HG02642 (cell line): ENCODE data around the gene R3HDM2.

Experiments
- ATAC-seq: cut with Tn5 transposase; IDR thresholded peaks from one replicate; pipeline ENCODE4 v1.9.1; 2021; ENCODE audit warnings: mild to moderate bottlenecking; ENCODE audit not compliant: unreplicated experiment, poor library complexity

R3HDM2 gene

DNA sequence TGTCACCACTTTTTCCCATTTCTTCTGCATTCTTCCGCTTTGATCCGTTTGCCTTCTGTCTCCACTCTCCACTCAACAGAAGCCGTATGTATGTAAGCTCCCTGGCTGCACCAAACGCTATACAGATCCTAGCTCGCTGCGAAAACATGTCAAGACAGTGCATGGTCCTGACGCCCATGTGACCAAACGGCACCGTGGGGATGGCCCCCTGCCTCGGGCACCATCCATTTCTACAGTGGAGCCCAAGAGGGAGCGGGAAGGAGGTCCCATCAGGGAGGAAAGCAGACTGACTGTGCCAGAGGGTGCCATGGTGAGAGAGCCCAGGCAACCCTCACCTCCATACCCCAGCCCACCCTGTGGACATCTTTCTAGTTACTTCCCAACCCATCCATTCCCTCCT lies 37.1 kb upstream of the R3HDM2 start:
- no peak for ATAC-seq

DNA sequence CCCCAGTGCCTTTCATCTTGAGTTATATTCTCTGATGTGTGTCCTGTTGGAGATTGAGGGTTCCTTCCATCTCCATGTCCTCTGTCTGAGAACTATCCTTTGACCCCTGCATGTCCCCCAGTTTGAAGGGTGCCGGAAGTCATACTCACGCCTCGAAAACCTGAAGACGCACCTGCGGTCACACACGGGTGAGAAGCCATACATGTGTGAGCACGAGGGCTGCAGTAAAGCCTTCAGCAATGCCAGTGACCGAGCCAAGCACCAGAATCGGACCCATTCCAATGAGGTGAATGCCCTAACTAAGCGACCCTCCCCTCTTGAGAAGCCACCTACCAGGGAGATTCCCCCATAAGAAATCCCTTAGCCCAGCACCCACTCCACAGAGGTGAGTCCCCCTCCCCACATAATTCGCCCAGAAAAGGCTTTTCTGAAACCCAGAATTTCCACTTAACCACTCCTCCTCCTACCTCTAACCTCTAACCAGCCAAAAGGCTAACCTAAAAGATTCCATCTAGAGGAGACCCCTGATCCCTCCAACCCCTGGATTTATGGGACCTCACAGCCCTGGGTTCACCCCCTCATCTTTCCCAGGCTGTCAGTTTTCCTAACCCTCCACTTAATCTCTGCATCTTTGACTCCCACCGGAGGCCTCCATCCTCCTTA lies 36.5 kb upstream of the R3HDM2 start:
- no peak for ATAC-seq

DNA sequence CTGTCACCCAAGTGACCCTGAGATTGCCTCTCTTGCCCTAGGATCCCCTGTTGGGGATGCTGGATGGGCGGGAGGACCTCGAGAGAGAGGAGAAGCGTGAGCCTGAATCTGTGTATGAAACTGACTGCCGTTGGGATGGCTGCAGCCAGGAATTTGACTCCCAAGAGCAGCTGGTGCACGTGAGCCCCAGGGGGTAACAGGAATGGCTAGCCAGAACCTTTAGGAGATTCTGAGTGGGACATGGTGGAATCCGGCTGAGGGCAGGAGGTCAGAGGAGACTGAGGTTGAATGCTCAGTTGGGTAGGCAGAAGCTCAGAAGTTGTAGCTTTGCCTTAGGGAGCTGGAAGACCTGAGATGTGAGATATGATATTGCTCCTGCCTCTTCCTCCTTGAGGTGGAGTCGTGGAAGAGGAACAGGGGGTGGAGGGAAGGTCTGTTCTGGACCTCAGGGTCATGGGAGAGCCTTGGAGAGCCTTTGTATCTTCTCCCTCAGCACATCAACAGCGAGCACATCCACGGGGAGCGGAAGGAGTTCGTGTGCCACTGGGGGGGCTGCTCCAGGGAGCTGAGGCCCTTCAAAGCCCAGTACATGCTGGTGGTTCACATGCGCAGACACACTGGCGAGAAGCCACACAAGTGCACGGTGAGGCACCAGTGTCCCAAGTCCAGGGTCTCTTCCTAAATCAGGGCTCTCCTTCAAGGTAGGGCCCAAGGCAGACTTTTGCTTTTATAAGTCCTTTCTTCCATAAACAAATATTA lies 35.1 kb upstream of the R3HDM2 start:
- ATAC-seq, result no peak

DNA sequence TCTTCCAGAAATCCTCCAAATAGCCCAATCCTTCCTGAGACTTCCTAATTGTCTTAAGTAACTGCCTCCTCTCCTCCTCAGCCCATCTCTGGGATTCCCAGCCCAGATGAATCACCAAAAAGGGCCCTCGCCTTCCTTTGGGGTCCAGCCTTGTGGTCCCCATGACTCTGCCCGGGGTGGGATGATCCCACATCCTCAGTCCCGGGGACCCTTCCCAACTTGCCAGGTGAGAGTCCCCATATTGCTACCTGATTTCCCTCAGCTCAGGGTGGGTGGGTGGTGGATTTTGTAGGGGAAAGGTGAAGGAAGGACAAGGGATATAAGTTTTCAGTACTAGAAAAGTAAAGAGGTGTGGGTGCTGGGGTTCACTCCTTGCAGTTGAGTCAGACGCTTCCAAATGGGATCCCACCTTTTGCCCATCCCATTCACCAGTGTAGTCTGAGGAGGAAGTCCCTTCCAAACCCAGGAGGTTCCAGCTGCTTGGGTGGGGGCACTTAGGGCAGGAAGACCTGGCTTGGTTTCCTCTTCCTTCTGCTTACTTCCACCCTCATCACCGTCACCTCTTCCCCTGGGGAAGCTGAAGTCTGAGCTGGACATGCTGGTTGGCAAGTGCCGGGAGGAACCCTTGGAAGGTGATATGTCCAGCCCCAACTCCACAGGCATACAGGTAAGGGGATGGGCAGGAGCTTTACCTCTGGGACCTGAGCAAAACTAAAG lies 34.3 kb upstream of the R3HDM2 start:
- no peak for ATAC-seq

DNA sequence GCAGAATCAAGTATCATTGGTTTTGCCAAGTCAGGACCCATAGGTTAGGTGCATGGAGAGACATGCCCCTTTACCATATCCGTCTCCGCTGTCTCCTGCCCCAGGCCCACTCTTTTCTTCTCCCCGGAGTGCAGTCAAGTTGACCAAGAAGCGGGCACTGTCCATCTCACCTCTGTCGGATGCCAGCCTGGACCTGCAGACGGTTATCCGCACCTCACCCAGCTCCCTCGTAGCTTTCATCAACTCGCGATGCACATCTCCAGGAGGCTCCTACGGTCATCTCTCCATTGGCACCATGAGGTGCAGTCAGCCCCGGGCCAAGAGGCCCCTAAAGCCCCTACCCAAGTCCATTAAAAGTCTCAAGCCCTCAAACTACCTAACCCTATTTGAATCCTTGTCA lies 33.7 kb upstream of the R3HDM2 start:
- ATAC-seq, result no peak

DNA sequence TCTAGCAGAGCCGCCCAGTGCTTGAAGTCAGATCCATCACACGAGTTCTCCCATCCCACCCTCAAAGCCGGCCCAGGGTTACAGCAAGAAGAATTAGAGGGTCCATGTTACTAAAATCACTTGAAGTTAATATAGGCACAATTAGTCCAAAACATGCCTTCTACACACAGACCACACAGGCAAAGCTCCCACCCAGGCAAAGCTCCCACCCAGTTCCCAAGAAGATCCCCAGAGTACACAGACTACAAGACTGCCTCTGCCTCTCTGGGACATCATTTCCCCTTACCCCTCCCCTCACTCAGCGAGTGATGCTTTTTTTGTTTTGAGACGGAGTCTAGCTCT lies 32.0 kb upstream of the R3HDM2 start:
- no peak for ATAC-seq

DNA sequence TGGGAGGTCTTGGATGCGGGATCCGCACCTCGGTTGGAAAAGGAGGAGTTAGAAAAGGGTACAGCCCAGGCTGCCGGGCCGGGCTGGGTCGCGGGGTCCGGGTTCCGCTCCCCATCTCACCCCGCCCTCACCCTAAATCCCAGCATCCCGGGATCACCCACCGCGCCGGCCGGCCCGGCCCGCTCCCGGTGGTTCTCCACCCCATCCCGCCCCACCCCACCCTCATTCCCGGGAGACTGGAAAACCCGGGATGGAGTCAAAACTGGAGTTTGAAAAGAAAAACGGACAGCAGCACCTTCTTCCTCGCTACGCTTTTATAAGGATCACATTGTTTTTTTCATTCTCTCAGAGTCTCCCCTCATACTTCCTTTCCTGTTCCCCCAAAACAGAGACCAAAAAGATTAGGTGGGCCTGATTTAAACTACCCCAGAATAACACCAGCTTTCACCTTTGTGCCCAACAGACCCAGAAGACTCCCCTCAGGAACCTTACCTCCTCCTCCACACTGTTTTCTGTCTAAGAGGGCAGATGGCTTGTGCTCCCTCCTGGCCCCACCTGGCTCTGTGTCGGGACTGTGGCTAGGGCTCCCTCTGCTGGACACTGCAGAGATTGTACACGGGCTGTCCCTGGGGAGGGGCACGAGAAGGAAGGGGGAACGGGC lies 31.5 kb upstream of the R3HDM2 start:
- peak; percentile 65 for ATAC-seq

DNA sequence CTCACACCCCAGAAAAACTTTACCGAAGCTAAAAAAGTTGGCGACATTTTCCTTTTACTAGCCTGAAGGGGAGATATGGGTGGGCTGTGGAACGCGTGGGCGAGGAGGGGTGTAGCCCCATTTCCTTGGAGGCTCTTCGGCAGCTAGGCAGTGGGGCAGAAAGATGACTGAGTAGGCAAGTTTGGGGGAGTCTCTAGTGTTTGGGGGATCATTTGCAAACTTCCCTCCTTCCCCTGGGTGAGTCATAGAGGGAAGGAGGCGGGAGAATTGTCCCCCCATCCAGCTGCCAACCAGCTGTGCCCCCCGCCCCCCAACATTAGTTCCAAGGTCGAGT lies 31.0 kb upstream of the R3HDM2 start:
- no peak for ATAC-seq

DNA sequence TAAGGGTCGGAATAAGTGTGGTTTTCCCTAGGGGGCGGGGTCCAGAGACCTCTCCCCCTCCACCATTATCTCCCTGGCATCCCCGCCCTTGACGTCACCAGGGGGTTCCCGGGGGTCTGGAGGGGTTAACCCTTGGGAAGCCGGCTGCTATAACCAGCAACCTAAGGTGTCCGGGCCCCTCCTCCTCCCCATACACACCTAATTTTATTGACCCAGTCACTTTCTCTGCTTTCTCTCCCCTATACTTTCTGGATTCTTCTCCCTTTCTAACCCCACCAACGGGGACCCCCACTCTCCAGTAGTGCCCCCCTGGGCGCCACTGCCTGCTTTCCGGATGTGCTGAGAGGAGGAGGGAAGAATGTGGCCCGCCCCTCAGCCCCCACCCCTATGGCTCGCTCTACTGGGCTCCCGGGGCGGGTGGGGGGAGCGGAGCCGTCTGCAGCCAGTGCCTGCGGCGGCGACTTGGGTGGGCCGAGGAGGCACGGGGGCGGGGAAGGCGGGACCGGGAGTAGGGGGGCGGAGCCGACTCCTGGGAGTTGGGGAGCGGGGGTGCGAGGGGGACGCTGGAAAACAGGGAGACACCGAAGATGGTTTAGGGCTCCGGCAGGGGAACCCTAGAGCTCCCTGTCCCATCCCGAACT lies 30.6 kb upstream of the R3HDM2 start:
- no peak for ATAC-seq

DNA sequence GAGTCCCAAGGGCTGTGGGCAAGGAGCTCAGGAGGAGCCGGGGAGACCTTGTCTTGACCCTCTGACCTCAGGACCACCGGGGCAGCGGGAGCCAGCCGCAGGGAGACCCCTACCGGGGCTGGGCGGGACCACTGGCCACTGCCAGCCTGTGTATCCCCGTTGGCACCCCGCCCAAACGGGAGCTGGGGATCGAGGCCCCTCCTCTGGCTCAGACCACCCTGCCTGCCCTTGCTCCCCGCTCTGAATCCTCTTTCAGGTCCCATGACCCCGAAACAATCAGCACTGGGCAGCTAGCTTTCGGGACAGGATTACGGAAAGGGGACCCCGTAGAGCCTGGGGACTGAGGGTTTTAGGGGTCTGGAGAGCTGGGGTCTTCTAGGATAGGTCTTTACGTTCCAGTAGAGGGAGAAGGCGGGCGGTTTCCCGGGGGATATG lies 30.0 kb upstream of the R3HDM2 start:
- ATAC-seq, result no peak

DNA sequence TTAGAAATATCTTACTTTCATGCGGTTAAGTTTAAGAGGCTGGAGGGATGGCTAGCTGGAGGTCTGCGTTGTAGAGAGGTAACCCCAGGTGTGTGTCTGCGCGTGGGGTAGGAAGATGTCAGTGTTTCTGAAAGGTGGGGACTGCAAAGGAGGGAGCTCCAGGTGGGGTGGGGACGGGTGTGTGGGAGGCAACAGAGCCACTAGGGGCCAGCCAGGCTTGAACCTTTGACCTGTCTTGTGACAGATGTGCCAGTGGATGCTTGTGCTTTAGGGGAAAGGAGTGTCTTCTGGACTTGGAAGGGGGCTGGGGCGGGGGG lies 29.6 kb upstream of the R3HDM2 start:
- no peak for ATAC-seq

DNA sequence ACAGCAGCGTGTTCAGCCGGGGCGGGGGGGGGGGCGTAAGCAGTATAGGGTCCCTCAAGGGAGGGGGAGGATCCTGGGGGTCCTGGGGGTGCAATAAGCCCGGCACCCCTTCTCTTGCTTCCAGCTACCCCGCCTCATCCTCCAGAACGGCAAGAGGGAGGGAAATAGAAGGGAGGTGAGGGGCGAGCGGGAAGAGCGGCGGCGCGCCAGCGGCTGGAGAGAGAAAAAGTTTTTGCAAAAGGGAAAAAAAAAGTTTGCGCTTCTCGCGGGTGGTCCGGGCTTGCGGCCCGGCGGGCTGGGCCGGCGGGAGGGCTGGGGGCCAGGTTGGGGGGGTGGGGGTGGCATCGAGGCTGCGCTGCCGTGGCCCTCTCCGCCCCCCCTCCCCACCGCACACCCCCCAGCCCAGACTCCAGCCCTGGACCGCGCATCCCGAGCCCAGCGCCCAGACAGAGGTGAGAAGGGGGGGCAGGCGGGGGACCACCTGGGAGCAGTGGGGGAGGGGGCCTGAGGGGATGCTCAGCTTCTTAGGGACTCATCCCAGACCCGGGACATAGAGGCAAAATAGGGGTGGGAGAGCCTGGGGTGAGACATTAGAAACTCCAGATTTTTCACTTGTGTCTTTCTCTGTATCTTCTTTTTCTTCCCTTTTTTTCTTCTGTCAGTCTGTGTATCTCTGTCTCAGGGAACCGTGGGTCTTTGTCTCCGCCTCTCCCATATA lies 29.1 kb upstream of the R3HDM2 start, which contains the start of gene GLI1:
Gene GLI1, plus strand, starts transcription at position 36 of the 718 bp plus-strand sequence. CDS start 3,907 bp downstream, outside the sequence.
- no peak for ATAC-seq

DNA sequence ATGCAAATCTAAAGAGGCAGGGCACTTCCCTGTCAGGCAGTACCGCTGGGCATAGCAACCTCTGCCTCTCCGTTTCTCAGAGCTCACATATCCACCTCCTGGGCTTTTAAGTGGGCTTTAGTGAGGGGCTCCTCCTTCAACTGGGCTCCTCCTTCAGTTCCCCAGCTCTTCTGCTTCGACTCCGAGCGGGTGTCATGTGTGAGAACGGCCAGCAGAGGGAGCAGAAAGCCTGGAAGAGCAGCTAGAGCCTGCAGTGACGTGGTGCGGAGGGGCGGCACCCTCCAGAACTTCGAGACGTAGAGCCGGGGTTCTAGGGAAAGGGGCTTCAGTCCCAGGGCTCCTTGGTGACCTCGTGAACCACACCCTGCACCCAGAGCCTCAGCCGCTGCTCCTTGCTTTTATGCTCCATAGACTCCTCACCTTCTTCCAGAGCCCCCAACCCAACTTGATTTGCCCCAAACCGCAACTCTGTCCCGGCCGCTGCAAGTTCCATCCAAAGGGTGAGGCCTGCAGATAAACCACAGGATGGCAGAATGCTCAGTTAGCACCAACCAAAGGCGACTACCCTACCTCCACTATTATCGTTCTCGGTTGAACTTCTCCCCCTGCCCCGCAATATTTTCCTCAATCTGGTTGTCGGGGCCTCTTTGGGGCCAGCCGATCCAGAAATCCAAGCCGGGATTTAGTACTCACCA lies 28.4 kb upstream of the R3HDM2 start:
- peak; percentile 64 for ATAC-seq

DNA sequence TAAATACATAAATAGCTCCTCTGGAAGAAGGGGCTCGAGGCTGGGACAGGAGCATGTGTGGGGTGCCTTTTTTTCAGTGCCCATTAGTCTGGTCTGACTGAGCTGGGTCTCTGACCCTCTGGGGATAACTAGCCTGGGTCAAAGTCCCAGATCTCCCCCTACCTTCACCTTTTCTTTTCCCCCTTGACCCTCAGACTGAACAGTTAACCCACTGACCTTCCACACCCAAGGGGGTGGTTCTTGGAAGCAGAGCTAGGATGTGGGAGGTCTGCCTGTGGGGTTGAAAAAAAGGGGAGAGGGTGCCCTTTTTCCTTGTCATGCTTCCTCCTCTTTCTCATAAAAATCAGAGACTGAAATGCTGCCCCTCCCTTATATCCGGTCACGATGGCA lies 27.8 kb upstream of the R3HDM2 start:
- no peak for ATAC-seq

DNA sequence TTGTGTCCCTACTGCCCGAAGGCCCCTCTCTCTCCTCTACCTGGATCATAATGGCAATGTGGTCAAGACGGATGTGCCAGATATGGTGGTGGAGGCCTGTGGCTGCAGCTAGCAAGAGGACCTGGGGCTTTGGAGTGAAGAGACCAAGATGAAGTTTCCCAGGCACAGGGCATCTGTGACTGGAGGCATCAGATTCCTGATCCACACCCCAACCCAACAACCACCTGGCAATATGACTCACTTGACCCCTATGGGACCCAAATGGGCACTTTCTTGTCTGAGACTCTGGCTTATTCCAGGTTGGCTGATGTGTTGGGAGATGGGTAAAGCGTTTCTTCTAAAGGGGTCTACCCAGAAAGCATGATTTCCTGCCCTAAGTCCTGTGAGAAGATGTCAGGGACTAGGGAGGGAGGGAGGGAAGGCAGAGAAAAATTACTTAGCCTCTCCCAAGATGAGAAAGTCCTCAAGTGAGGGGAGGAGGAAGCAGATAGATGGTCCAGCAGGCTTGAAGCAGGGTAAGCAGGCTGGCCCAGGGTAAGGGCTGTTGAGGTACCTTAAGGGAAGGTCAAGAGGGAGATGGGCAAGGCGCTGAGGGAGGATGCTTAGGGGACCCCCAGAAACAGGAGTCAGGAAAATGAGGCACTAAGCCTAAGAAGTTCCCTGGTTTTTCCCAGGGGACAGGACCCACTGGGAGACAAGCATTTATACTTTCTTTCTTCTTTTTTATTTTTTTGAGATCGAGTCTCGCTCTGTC lies 26.1 kb upstream of the R3HDM2 start:
- ATAC-seq, result no peak

DNA sequence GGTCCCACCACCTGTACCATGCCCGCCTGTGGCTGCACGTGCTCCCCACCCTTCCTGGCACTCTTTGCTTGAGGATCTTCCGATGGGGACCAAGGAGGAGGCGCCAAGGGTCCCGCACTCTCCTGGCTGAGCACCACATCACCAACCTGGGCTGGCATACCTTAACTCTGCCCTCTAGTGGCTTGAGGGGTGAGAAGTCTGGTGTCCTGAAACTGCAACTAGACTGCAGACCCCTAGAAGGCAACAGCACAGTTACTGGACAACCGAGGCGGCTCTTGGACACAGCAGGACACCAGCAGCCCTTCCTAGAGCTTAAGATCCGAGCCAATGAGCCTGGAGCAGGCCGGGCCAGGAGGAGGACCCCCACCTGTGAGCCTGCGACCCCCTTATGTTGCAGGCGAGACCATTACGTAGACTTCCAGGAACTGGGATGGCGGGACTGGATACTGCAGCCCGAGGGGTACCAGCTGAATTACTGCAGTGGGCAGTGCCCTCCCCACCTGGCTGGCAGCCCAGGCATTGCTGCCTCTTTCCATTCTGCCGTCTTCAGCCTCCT lies 25.4 kb upstream of the R3HDM2 start:
- peak; percentile 28 for ATAC-seq

DNA sequence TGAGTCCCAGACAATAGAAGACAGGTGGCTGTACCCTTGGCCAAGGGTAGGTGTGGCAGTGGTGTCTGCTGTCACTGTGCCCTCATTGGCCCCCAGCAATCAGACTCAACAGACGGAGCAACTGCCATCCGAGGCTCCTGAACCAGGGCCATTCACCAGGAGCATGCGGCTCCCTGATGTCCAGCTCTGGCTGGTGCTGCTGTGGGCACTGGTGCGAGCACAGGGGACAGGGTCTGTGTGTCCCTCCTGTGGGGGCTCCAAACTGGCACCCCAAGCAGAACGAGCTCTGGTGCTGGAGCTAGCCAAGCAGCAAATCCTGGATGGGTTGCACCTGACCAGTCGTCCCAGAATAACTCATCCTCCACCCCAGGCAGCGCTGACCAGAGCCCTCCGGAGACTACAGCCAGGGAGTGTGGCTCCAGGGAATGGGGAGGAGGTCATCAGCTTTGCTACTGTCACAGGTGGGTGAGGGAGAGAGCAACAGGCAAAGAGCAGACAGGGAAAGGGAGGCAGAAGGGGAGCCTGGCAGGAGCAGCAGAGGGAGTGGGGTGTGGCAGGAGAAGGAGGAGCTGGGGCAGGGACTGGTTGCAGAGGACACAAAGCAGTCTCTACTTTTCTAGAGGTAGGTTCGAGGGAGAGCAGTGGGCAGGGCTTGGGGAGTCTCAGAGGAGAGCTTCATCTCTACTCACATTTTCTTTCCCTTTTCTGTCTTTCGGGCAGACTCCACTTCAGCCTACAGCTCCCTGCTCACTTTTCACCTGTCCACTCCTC lies 24.7 kb upstream of the R3HDM2 start:
- no peak for ATAC-seq
